ENCODE data around the gene MCC.

The MCC gene

DNA sequence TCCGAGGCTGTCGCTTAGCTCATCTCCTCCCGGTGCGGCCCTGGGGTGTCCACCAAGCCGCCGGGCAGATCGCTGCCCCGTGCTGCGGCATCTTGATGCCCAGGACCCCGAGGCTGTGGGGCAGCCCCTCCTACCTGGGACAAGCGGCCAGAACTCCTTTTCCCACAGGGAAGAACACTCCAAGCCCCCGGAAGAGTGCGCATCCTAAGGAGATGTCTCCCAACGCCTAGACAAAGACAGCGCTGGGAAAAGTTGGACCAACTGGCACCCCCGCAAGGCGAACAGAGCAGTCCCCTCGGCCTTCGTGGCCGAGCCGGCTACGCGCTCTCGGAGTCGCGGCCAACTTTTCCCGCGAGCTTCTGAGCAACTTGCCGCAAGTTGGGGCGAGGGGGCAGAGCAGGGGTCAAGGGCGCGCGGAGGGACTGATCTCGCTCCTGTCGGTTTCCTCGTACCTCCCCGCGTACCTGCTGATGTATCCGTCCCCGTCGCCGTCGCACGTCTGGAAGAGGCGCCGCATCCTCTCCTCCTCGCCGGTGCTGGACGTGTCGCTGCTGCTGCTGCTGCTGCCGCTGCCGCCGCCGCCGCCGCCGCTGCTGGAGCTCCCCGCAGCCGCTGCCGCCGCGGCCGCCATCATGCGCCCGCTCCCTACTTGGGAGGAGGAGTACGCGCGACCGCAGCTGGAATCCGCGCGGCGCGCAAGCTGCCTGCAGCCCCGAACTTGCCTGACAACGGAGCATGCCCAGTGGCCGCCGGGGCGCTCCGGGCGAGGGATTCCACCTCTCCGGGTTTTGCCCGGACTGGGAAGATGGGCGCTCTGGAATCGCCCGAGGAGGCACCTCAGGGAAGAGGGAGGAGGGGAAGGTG is at the start of gene MCC:
Gene MCC (minus strand): TSS at position 673 of the 864 bp plus-strand sequence.
- in situ Hi-C loops (cut with HindIII; ENCODE audit: low sequenced_read_pairs), result no loop called here

DNA sequence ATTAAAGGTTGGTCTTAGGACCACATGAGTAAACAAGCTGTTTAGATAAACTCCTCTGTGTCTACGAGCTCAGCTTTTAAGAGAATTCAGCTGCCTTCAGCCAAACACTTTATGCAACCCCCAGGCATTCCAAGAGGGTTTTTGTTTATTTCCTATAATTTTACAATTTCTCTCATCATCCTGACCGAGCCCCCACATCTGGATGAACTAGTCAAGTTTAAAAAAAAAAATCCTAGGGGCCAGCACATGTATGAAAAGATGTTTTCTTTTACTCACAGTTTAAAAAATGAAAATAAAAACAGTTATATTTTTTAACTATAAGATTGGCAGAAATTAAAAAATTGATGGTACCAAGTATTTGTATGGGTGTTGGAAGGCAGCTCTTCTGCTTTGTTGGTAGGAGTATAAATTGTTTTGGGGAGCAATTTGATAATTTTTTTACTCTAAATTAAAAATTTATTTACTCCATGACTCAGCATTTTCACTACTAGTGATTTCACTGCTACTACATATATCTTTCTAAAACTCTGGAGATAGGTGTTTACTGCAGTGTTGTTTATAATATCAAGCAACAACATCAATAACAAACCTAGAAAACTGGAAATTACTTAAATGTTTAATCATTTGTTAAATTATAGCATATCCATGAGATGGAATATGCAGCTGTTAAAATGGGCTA is 43.4 kb upstream of the MCC start:
- in situ Hi-C loops (cut with HindIII; ENCODE audit: low sequenced_read_pairs), result no loop called here

DNA sequence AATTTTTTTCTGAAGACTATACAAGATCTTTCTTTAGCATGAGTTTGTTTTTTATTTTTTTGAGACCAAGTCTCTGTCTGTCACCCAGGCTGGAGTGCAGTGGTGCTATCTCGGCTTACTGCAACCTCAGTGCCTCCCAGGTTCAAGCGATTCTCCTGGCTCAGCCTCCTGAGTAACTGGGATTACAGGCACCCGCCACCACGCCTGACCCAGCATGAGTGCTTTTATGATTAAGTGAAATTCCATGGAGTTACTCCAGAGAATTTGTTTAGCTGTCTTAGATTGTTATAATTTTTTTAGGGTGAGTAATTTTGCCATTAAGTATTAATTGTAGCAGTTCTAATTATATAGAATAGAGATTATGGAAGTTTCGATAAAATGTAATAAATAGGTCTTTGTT is 39.5 kb upstream of the MCC start:
- in situ Hi-C loops (cut with HindIII; ENCODE audit: low sequenced_read_pairs), result no loop called here

DNA sequence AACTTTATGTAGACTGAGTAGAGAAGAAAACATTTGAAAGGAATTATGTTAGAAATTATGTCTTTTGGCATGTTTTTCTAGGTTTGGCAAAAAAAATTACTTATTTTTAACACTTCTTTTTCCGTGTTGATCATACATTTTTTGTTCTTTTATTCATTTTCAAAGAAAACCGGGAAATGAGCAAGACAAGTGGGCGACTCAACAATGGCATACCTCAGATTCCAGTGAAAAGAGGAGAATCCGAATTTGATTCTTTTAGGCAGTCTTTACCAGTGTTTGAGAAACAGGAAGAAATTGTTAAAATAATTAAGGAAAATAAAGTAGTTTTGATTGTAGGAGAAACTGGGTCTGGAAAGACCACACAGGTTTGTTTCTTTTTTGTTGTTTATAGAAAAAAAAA is 38.2 kb upstream of the MCC start:
- in situ Hi-C loops (cut with HindIII; ENCODE audit: low sequenced_read_pairs), result no loop called here

DNA sequence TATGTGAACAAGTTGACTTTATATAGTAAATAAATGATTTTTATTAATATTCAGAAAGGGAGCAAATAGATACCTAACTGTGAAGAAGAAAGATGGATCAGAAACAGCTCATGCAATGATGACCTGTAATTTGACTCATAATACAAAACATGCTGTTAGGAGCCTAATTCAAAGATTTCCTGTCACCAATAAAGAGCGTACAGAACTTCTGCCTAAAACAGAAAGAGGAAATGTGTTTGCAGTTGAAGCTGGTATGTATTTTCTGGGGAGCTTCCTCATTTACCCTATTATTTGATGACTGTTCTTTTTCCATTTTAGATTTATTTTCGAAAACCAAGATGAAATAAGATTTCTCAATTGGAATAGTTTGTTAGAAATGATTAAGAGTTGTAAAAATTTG is 36.7 kb upstream of the MCC start:
- in situ Hi-C loops (cut with HindIII; ENCODE audit: low sequenced_read_pairs), result no loop called here

DNA sequence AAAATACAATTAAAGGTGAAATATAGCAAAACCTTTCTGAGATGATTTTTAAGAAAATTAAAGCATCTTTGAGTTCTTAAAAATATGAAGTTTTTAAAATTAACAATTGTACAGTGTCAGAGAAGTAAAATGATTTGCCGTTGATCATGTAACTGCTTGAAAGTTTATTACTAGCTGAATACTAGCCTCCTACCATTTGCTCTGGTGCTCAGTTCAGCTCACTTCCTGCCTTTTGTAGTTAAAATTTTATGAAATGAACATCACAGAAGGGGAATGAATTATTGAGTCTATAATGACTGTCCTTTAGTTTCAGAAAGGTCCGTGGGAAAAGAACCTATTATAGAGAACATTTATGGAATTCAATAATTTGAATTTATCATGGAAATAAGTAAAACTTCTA is 34.9 kb upstream of the MCC start:
- in situ Hi-C loops (cut with HindIII; ENCODE audit: low sequenced_read_pairs), result no loop called here

DNA sequence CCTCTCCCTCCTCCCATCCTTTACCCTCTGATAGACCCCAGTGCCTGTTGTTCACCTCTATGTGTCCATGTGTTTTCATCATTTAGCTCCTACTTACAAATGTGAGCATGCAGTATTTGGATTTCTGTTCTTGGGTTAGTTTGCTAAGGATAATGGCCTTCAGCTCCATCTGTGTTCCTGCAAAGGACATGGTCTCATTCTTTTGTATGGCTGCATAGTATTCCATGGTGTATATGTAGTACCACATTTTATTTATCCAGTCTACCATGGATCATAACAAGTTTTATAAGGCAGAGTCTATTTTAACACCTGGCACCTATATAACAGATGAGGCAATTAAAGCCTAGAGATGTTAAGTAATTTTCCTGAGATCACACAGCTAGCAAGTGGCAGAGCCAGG is 32.6 kb upstream of the MCC start:
- in situ Hi-C loops (cut with HindIII; ENCODE audit: low sequenced_read_pairs), result no loop called here

DNA sequence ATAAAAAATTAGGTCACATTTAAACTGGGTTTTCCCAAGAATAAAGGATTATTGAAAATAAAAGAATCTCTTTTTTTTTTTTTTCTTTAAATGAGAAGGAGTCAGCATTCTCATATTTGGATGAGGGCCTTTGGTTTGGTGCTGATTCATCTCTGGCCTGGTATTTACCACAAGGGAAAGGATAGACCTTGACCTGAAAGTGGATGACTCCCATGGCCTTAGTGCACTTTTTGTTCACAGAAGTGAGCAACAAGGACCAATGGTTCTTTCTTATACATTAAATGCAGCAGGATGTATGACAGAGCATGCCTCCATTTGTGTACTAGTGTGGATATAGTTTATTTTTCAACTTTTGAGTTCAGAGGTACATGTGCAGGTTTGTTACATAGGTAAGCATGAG is 32.2 kb upstream of the MCC start:
- in situ Hi-C loops (cut with HindIII; ENCODE audit: low sequenced_read_pairs), result no loop called here

DNA sequence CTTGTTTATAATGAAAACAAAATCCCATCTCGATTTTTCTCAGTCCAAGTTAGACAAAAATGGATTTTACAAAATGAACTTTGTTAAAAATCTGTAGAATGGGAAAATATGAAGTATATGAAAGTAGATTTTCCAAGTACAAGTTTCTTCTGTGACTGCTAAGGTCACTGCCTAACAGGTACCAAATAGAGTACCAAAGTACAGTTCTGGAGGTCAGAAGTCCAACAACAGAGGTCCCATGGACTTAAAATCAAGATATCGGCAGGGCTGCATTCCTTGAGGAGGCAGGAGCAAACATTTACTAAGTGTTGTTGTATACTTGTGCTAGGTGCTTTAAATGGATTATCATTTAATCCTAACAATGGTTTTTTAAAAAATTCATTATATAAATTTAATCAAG is 31.2 kb upstream of the MCC start:
- in situ Hi-C loops (cut with HindIII; ENCODE audit: low sequenced_read_pairs), result no loop called here

DNA sequence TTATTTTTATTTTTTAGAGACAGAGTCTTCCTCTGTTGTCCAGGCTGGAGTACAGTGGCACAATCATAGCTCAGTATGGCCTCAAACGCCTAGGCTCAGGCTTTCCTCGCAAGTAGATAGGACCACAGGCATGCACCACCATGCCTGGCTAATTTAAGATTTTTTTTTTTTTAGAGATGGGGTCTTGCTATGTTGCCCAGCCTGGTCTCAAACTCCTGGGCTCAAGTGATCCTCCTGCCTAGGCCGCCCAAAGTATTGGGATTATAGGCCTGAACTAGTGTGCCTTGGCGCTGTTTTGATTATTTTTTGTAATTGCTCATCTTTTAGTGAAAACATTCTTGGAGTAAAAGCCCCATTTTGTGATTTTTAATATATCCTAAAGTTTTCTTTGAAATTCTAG is 30.6 kb upstream of the MCC start:
- in situ Hi-C loops (cut with HindIII; ENCODE audit: low sequenced_read_pairs), result no loop called here

DNA sequence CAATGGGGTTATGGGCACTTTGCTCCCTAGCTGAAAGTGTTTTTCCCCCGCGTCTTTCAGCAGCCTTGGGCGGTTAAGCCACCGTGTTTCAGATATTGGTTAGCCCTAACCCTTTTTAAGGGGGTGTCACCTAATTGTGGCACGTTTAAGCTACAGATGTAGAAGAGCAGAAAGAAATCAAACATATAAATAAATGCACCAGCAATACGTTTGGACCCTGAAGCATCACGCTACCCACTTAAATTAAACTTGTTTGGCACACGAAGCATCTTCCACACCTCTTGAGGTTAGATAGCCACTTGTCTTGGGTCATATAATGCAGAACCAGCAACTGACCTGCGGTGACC is 26.0 kb upstream of the MCC start:
- in situ Hi-C loops (cut with HindIII; ENCODE audit: low sequenced_read_pairs), result no loop called here

DNA sequence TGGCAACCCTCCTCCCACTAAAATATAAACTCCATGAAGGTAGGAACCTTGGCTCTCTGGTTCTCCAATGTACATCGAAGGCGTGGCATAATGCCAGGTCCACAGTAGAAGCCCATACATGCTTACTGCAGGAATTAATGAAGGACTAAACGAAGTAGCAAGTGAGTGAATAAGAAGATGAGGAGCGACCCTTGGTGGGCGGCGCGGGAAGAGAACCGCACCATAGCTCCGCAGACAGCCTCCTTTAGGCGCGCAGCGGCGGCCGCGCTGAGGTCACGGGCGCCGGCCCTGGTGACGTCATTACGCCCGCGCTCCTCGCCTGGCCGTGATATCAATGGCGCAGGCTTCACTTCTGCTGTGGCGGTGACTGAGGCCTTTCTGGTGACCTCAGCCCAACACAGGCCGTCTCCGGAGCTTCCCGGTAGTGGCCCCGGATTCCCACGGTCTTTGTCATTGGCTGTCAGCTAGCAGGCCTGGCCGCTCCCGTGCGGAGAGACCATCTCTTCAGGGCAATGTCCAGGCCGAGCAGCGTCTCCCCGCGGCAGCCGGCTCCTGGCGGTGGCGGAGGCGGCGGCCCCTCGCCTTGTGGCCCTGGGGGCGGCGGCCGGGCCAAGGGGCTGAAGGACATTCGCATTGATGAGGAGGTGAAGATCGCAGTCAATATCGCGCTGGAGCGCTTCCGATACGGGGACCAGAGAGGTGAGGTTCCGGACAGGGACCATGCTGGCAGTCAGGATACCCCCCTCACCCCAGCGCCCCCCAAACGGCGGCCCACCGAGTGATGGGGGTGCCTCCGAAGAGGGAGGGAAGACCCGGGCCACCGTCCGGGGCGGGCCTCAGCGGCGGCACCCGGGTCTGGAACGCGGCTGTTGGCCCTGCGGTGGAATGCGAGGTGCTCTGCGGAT is 25.4 kb upstream of the MCC start, which contains the start of gene YTHDC2:
Gene YTHDC2 (plus strand): TSS at position 311 of the 905 bp plus-strand sequence. CDS start 202 bp downstream, at position 513.
- in situ Hi-C loops (cut with HindIII; ENCODE audit: low sequenced_read_pairs), result no loop called here

DNA sequence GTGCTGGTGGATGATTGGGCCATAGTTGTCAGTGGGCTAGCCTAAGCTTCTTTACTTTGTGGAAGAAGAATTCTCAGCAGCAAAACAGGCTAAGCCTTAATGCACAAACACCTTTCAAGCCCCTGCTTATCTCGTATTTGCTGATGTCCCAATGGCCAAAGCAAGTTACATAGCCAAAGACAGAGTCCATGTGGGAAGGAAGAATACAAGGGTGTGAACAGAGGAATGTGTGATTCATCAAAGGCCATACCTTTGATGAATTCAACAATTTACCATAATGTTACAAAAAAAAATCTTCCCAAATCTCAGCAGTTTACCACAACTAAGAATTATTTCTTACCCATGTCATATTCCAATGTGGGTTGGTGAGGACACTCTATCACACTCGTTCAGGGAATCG is 24.1 kb upstream of the MCC start:
- in situ Hi-C loops (cut with HindIII; ENCODE audit: low sequenced_read_pairs), result no loop called here

DNA sequence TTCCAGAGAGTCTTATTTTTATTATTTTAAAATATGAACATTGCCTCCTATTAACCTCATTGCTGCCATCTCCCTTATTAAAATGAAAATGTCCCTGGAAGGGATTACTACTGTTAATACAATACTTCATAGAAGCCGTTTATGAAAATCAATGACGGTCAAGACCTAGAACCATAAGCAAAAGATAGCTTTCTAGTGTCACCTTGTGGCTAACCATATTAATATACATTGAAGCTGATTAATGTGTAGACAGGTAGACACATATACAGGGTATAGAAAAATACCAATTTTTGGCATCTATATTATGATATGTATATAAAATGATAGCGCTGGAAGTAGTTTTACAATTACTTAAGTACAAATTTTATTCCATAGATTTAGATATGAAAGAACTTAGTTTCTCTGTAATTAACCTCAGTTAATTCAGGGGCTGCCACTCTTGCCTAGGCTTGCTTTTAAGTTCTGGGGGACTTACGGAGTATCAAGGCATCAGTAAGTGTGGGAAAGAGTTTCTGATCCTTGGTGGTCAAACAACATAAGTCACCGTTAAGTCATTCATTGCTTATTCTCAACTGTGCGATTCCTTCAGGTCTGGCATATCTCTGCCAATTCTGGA is 22.7 kb upstream of the MCC start:
- in situ Hi-C loops (cut with HindIII; ENCODE audit: low sequenced_read_pairs), result no loop called here

DNA sequence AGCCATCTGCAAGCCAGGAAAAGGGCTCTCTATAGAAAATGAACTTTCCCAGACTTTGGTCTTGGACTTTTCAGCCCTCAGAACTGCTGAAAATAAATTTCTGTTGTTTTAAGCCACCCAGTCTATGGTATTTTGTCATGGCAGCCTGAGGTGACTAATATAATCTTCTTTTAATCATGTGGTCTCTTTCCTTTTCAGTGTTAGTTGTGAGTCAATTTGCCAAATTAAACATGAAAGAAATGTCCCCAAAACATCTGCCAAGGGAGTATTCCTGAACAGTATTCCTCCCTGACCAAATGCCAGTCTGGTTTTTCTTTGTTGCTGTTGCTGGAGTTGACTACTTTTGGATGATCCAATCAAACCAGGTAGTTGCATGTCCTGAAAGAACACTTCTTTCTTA is 20.5 kb upstream of the MCC start:
- in situ Hi-C loops (cut with HindIII; ENCODE audit: low sequenced_read_pairs), result no loop called here

DNA sequence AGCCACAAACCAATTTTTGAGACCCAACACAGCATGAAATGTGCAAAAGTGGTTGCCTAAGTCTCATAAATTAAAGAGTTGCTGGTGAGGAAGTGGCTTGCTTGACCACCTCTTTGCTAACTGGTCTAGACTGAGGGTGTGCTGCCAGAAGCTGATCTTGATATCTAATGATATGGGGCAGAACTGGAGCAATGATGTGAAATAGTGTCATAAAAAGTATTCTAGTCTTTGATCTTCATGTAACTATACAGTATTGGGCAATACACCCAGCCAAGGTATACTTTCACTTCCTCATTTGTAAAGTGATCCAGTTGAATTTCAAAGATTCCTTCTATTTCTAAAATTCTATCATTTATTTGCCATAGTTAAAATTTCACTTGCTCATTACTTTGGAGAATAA is 19.3 kb upstream of the MCC start:
- in situ Hi-C loops (cut with HindIII; ENCODE audit: low sequenced_read_pairs), result no loop called here

DNA sequence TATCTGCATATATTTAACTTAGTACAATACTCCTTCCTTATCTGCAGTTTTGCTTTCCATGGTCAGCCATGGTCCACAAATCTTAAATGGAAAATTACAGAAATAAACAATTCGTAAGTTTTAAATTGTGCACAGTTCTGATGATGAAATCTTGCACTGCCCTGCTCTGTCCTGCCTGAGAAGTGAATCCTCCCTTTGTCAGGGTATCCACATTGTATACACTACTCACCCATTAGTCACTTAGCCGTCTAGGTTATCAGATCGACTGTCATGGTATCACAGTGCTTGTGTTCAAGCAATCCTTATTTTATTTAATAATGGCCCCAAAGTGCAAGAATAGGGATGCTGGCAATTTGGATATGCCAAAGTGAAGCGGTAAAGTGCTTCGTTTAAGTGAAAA is 16.9 kb upstream of the MCC start:
- in situ Hi-C loops (cut with HindIII; ENCODE audit: low sequenced_read_pairs), result no loop called here

DNA sequence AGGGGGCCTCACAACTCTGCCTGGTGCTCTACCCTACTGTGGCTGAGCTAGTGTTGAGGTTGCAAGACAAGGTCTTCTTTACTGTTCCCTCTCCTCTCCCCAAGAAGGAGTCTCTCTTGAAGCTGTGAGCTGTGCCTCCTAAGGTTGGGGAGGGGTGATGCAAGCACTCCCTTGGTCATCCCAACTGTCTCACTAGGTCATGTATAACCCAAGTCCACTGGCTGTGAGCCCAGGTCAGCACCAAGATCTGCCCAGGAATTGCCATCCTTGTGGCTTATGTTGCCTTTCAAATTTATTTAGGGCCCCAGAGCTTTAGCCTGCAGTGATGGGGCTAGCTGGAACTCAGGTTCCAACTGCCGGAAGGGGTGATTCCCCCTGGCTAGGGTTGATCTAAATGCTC is 14.9 kb upstream of the MCC start:
- in situ Hi-C loops (cut with HindIII; ENCODE audit: low sequenced_read_pairs), result no loop called here

DNA sequence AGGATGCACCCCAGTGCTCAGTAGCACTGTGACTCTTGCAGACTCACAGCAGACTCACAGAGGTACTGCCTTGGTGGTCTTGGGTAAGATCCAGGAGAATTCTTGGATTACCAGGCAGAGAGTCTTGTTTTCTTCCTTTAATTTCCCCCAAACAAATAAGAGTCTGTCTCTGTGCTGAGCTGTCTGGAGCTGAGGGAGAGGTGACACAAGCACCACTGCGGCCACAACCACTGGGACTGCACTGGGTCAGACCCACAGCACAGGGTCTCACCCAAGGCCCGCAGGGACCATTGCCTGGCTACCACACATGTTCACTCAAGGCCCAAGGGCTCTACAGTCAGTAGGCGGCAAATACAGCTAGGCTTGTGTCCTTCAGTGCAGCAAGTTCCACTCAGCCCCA is 13.8 kb upstream of the MCC start:
- in situ Hi-C loops (cut with HindIII; ENCODE audit: low sequenced_read_pairs), result no loop called here

DNA sequence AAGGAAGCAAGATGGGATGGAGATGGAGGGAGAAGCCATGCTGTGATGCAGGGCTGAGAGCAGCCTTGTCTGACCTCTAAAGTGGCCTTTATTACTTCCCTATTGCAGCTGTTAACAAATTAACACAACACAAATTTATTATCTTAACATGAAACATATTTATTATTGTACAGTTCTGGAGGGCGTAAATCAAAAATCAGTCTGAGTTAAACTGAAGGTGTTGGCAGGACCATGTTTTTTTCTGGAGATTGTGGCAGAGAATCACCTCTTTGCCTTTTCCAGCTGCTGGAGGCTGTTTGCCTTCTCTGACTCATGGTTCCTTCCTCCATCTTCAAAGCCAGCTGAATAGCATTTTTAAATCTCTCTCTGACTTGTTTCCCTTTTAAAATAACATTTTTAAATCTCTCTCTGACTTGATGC is 7.2 kb upstream of the MCC start:
- in situ Hi-C loops (cut with HindIII; ENCODE audit: low sequenced_read_pairs), result no loop called here

DNA sequence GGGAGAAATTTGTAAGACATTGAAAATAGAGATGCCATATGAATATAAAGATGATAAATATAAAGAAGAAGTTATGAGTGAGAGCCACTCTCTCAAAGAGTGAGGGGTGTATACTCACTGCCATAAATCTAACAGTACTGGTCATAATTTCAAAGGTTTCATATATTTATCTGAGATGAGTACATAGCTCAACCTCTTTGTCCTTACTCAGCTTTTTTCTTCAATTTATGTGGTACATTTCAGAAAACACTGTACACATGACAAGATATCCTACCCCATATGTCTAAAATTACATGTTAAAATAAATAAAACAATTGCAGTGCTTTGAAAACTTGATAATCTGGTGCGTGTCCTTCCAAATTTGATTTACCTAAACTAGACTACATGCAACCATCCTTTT is 5.2 kb upstream of the MCC start:
- in situ Hi-C loops (cut with HindIII; ENCODE audit: low sequenced_read_pairs), result no loop called here
